GM12878 (cell line): ENCODE results near the gene CFAP91. TPM values are rescaled to one million over a fixed set of nuclear protein-coding genes. Genes with fewer than 3 reads are reported as not detected.

Experiments used
- ATAC-seq: fragments of 200-7000 bp; cut with Tn5 transposase; 3 replicates; pipeline ENCODE4 v1.9.1; 2020; ENCODE audit warnings: mild to moderate bottlenecking, moderate library complexity
- BruUV-seq: library from RNA; stranded (reverse); fragments of 400-500 nt; replicated peaks from 2 replicates; lab custom pipeline; 2021; lab: Mats Ljungman, UMichigan
- CTCF ChIA-PET: fragments of 300-600 bp; sonication (Branson Sonifier 250); formaldehyde crosslinking; extraction: SDS; loops from one replicate; lab custom pipeline; 2021; ENCODE audit warnings: inconsistent platforms; lab: Yijun Ruan, JAX
- POLR2A ChIA-PET: fragments of 350-600 bp; formaldehyde crosslinking; extraction: SDS; loops from one replicate; lab custom pipeline; 2021; ENCODE audit warnings: inconsistent platforms; lab: Charles Lee
- RAD21 ChIA-PET: fragments of 300-600 bp; sonication (Branson Sonifier 250); formaldehyde crosslinking; loops from one replicate; lab custom pipeline; 2023; ENCODE audit warnings: antibody characterized with exemption; ENCODE audit not compliant: unreplicated experiment; lab: Charles Lee
- SMC1A ChIA-PET: fragments of 300-600 bp; sonication (Branson Sonifier 250); formaldehyde crosslinking; loops from one replicate; lab custom pipeline; 2023; ENCODE audit not compliant: unreplicated experiment, uncharacterized antibody; lab: Charles Lee
- DNase-seq: peaks from one replicate; pipeline ENCODE4 v3.0.0-alpha.2; 2011; ENCODE audit warnings: low read depth, low spot score
- FAIRE-seq: peaks from 3 replicates; lab custom pipeline; 2011; peaks lifted over from hg19 to GRCh38; lab: Jason Lieb, UNC
- H2AFZ ChIP-seq: 2 replicates; pipeline ENCODE4 v1.6.0; 2011; ENCODE audit warnings: low read depth, low read length, control low read depth; ENCODE audit not compliant: control insufficient read depth
- H3K27ac ChIP-seq: 2 replicates; pipeline ENCODE4 v1.5.1; 2011; ENCODE audit warnings: control low read depth; ENCODE audit not compliant: control insufficient read depth, insufficient read depth
- H3K27me3 ChIP-seq, 2 experiments: replicated peaks in 1 of 2; 2 replicates each; pipeline versions ENCODE4 v1.6.0 to v1.6.1; 2011; ENCODE audit warnings: low read length in 1 of 2; ENCODE audit not compliant: control insufficient read depth in 2 of 2, insufficient read depth in 2 of 2
- H3K36me3 ChIP-seq, 2 experiments: 2 replicates each; pipeline ENCODE4 v1.5.1; 2011; ENCODE audit warnings: low read length in 1 of 2; ENCODE audit not compliant: control insufficient read depth in 2 of 2, insufficient read depth in 2 of 2
- H3K4me1 ChIP-seq: 2 replicates; pipeline ENCODE4 v1.6.1; 2011; ENCODE audit warnings: mild to moderate bottlenecking, low read length, moderate library complexity, mixed read lengths; ENCODE audit not compliant: control insufficient read depth, insufficient read depth
- H3K4me2 ChIP-seq: 2 replicates; pipeline ENCODE4 v1.6.0; 2011; ENCODE audit warnings: control low read depth; ENCODE audit not compliant: control insufficient read depth, insufficient read depth
- H3K4me3 ChIP-seq: fragments of 200-600 bp; sonication (generic); 2 replicates; pipeline ENCODE4 v1.5.1; 2016
- H3K79me2 ChIP-seq: 2 replicates; pipeline ENCODE4 v1.6.0; 2011; ENCODE audit warnings: low read length; ENCODE audit not compliant: control insufficient read depth, insufficient read depth
- H3K9ac ChIP-seq: 2 replicates; pipeline ENCODE4 v1.8.0; 2011; ENCODE audit warnings: low read length, control low read depth, mixed read lengths; ENCODE audit not compliant: control insufficient read depth, insufficient read depth
- H3K9me3 ChIP-seq: replicated peaks from 3 replicates; pipeline ENCODE4 v1.5.1; 2011; ENCODE audit warnings: mild to moderate bottlenecking, low read length; ENCODE audit not compliant: control insufficient read depth, insufficient read depth
- H4K20me1 ChIP-seq: 2 replicates; pipeline ENCODE4 v1.6.0; 2011; ENCODE audit not compliant: control insufficient read depth, insufficient read depth
- BCLAF1 ChIP-seq: fragments of 450-650 bp; IDR thresholded peaks from 2 replicates; pipeline ENCODE4 v1.6.1; 2017; ENCODE audit warnings: antibody characterized with exemption, mild to moderate bottlenecking, moderate library complexity
- CBX3 ChIP-seq: fragments of 200-600 bp; sonication (generic); IDR thresholded peaks from 2 replicates; pipeline ENCODE4 v1.6.1; 2016; ENCODE audit warnings: low read depth, borderline replicate concordance
- EP300 ChIP-seq, 2 experiments: fragments of 150-350 bp in 1 of 2; IDR thresholded peaks; 2 replicates each; pipeline ENCODE4 v1.6.1; 2011 to 2012; ENCODE audit warnings: low read depth in 2 of 2, low read length in 2 of 2, borderline replicate concordance in 1 of 2, improper control_type of control experiment in 1 of 2, inconsistent platforms in 1 of 2; ENCODE audit not compliant: control insufficient read depth in 1 of 2
- HDAC2 ChIP-seq: fragments of 200-600 bp; sonication (generic); IDR thresholded peaks from 2 replicates; pipeline ENCODE4 v1.6.1; 2017
- MYC ChIP-seq: IDR thresholded peaks from 2 replicates; pipeline ENCODE4 v1.6.1; 2011; ENCODE audit warnings: mild to moderate bottlenecking, low read length, moderate library complexity, inconsistent platforms; ENCODE audit not compliant: insufficient read depth, insufficient replicate concordance, insufficient read length, severe bottlenecking
- NFYB ChIP-seq: IDR thresholded peaks from 2 replicates; pipeline ENCODE4 v1.6.1; 2011; ENCODE audit warnings: low read depth, mild to moderate bottlenecking, low read length, improper control_type of control experiment, moderate library complexity; ENCODE audit not compliant: insufficient read depth
- PML ChIP-seq: IDR thresholded peaks from 2 replicates; pipeline ENCODE4 v1.6.1; 2012; ENCODE audit warnings: low read length, inconsistent platforms
- PRDM15 ChIP-seq: fragments of 450-650 bp; formaldehyde crosslinking; IDR thresholded peaks from 2 replicates; pipeline ENCODE4 v1.4.0; 2020; ENCODE audit warnings: mild to moderate bottlenecking, moderate library complexity
- REST ChIP-seq: IDR thresholded peaks from 2 replicates; pipeline ENCODE4 v1.6.1; 2012; ENCODE audit warnings: mild to moderate bottlenecking, low read depth, low read length
- WRNIP1 ChIP-seq: IDR thresholded peaks from 2 replicates; pipeline ENCODE4 v1.6.1; 2011; ENCODE audit warnings: low read depth, low read length, improper control_type of control experiment, borderline replicate concordance
- ZNF207 ChIP-seq: fragments of 450-650 bp; IDR thresholded peaks from 2 replicates; pipeline ENCODE4 v1.6.1; 2014; ENCODE audit warnings: antibody characterized with exemption, mild to moderate bottlenecking, borderline replicate concordance
- ZNF622 ChIP-seq: fragments of 450-650 bp; IDR thresholded peaks from 2 replicates; pipeline ENCODE4 v1.6.1; 2017; ENCODE audit warnings: mild to moderate bottlenecking, inconsistent platforms
- WGBS: methylation state at CpG from one replicate; pipeline ENCODE4 v1.1.6; 2016; ENCODE audit warnings: low lambda C conversion rate; ENCODE audit not compliant: insufficient replicate concordance, insufficient coverage; ENCODE audit errors: missing lambda C conversion rate; 5-methylcytosine and 5-hydroxymethylcytosine counted together
- in situ Hi-C: fragments of 300-500 bp; cut with MboI; formaldehyde crosslinking; loops from 9 replicates; pipeline ENCODE4 v1.14.3; 2018; ENCODE audit warnings: mixed read lengths
- intact Hi-C: fragments of 100-400 bp; cut with micrococcal nuclease; formaldehyde crosslinking; loops from one replicate; pipeline ENCODE4 v1.14.2; 2022; ENCODE audit not compliant: unreplicated experiment
- polyA plus RNA-seq, 11 experiments: library from polyadenylated mRNA; depleted of rRNA in 4 of 11; unstranded in 6 of 11; stranded (reverse) in 5 of 11; fragments of >200 nt; fragmentation: Nextera tagmentation in 4 of 11; fragmentation: Illumina TruSeq in 1 of 11; extraction: Ambion mirVana in 4 of 11; extraction: Trizol in 1 of 11; gene quantifications; 1 replicate in 1 of 11; 2 replicates in 10 of 11; pipeline versions ENCODE4 v1.2.1 to v1.2.3, GENCODE V29; 2011 to 2016; ENCODE audit warnings: inconsistent platforms in 2 of 11, missing spikeins in 2 of 11, low read depth in 1 of 11
- total RNA-seq, 4 experiments: library from RNA; depleted of rRNA in 3 of 4; stranded (reverse); fragments of >200 nt in 3 of 4; fragmentation: Illumina TruSeq in 1 of 4; extraction: Trizol in 1 of 4; gene quantifications; 2 replicates each; pipeline versions ENCODE4 v1.2.1 to v1.2.3, GENCODE V29; 2013 to 2021

Gene CFAP91
- total and polyA plus RNA-seq, 10 of the 15 experiments (the other 5 are each of a cell fraction or from before 2014, with no cell fraction given), result 0.03 to 2.2 (median 0.92) TPM

DNA sequence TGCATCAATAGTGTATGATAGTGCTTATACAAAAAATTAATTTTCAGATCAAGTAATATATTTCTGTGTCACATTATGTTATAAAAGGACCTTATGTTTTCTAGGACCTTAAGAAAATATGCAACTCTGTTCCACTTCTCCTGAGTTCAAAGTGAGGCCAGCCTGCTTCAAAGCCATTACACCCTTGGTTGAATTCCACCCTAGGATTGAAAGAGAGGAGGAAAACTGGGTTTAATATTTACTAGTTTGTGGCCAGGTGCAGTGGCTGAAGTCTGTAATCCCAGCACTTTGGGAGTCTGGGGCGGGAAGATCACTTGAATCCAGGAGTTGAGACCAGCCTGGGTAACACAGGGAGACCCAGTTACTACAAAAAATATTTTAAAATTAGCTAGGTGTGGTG is 46.2 kb downstream of the CFAP91 start (continued):
- TF ChIP-seq BCLAF1 (no peak), EP300 (IDR thresholded peaks at IDR 0.05; ENCODE audit: borderline replicate concordance in 1 of 2, control insufficient read depth in 1 of 2, low read depth in 2 of 2, low read length in 2 of 2) (no peak), WRNIP1 (no peak)

GRCh38 chr3:119751423-119751822 is 48.6 kb downstream of the CFAP91 start:
- in situ Hi-C loops, result no loop called here
- Histone ChIP-seq H2AFZ (no peak overlapping the region), H3K27ac (no peak overlapping the region), H3K4me2 (no peak overlapping the region), H3K4me1 (no peaks in the 10 kb centered on the region), H3K36me3 (no peaks in the 10 kb centered on the region), H4K20me1 (no peaks in the 10 kb centered on the region), H3K4me3 (no peak overlapping the region), H3K79me2 (no peaks in the 10 kb centered on the region), H3K27me3 (no peaks in the 10 kb centered on the region), H3K9me3 (no peaks in the 10 kb centered on the region; the same call in 2 of the 3 replicates), H3K9ac (no peak overlapping the region)
- ChIA-PET RAD21 (interaction anchor here (0.9 kb wide), 1 partner anchor 10 kb away, joined by 3 read pairs; no protein-coding TSS in a partner anchor), POLR2A (interaction anchor here (0.8 kb wide), 1 partner anchor 65 kb away, joined by 4 read pairs; no protein-coding TSS in a partner anchor), CTCF (interaction anchor here (0.5 to 2.4 kb wide), 4 partner anchors 9 to 351 kb away, joined by 3 to 8 read pairs (median 6); no protein-coding TSS in a partner anchor), SMC1A (interaction anchor here (0.7 to 1.5 kb wide), 3 partner anchors 10 to 42 kb away, joined by 3 to 6 read pairs (median 4); no protein-coding TSS in a partner anchor)
- WGBS, result 72% methylated on average over 3 of the region's 3 CpGs
- no peak for FAIRE-seq
- BruUV-seq, result no TSS peak
- intact Hi-C loops, result no loop called here
- ATAC-seq, result no peak; the same call in 2 of the 3 replicates
- DNase-seq, result no peak
- TF ChIP-seq HDAC2 (no peak), ZNF207 (no peak), CBX3 (no peak), PML (no peak), REST (no peak), NFYB (no peak), ZNF622 (no peak), MYC (no peak), PRDM15 (CRISPR knock-in tag) (no peak)
